ENCODE results near the gene PIP5K1C. TPM values are rescaled to one million over a fixed set of nuclear protein-coding genes. Genes with fewer than 3 reads are reported as not detected.

Gene PIP5K1C
- polyA plus RNA-seq, 1 donor from 2014 or later: 7.1 TPM

DNA sequence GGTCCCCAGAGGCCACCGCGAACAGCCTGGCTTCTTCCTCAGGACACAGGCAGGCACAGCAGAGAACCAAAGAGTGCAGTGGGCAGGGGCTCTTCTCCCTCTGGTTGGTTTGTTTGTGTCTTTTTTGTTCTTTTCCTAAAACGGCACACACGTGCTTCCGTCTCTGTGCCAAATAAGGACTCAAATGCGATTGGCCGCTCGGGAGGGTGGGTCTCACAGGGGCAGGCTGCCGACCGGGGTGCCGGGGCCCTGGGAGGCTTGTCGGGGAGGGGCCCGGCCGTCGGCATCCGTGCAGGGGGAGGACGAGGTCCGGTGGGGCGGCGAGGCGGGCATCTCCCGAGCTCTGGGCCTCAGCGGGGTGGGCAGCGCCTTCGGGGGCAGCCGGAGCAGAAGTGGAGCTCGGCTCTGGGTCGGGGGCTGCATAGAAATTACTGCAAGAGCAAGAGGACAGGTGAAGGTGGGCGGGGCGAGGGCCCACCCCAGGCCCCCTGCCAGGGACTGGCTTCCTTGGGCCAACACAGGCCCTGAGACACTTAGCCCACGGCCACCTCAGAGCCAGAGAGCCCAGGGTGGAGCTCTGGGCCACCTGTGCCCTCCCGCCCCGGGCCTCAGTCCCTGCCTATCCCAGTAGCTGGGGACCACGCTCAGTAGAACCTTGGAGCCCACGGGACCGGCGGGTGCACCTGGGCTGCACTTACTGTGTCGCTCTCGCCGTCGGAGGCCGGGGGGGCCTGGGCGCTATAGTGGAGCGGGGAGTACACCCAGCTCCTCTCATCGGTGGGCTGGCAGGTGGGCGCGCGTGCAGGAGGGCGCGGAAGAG lies 67.3 kb downstream of the PIP5K1C start:
- no peaks in the 10 kb centered on the region for H3K27me3 ChIP-seq (ENCODE audit: insufficient read depth, low read depth, low read length)
- H3K4me3 ChIP-seq (ENCODE audit: low read length): no peak overlapping the region
- H3K9me3 ChIP-seq (ENCODE audit: low read length): no peaks in the 10 kb centered on the region
- no peak overlapping the region for H3K9ac ChIP-seq (ENCODE audit: low read length)
- H3F3A ChIP-seq (ENCODE audit: insufficient read depth, low read length, poor library complexity, severe bottlenecking): no peaks in the 10 kb centered on the region
- H4K20me1 ChIP-seq (ENCODE audit: insufficient read depth): no peaks in the 10 kb centered on the region
- TF ChIP-seq EP300 (conservative IDR thresholded peaks at IDR 0.05; ENCODE audit: poor library complexity, severe bottlenecking): no peak
- TF ChIP-seq TAF1 (IDR thresholded peaks at IDR 0.05; ENCODE audit: low read depth): no peak
- TF ChIP-seq RAD21 (conservative IDR thresholded peaks at IDR 0.05): no peak
- no peak for TF ChIP-seq REST (IDR thresholded peaks at IDR 0.05; ENCODE audit: borderline replicate concordance)
- no peak for TF ChIP-seq EZH2 (IDR thresholded peaks at IDR 0.05; ENCODE audit: borderline replicate concordance, insufficient read depth, low read length, poor library complexity, severe bottlenecking)
- TF ChIP-seq POLR2AphosphoS5 (IDR thresholded peaks at IDR 0.05): no peak
- TF ChIP-seq MXI1 (conservative IDR thresholded peaks at IDR 0.05; ENCODE audit: poor library complexity, severe bottlenecking): no peak
- no peak for TF ChIP-seq SMC3 (conservative IDR thresholded peaks at IDR 0.05; ENCODE audit: poor library complexity)
- TF ChIP-seq CTCF (IDR thresholded peaks at IDR 0.05; ENCODE audit: poor library complexity, severe bottlenecking): no peak
- no peaks in the 10 kb centered on the region for H3K36me3 ChIP-seq (ENCODE audit: insufficient read depth, low read length)
- no peak overlapping the region for H2AFZ ChIP-seq (ENCODE audit: low read depth, low read length)
- H3K4me2 ChIP-seq (ENCODE audit: low read length): no peak overlapping the region
- H3K79me2 ChIP-seq (replicated peaks; ENCODE audit: insufficient read depth, low read length): no peaks in the 10 kb centered on the region
- H3K27ac ChIP-seq (ENCODE audit: low read length): no peak overlapping the region
- no peaks in the 10 kb centered on the region for H3K9me2 ChIP-seq (ENCODE audit: insufficient read depth, low read length)

GRCh38 chr19:3632098-3632497 lies 68.2 kb downstream of the PIP5K1C start:
- H3K27me3 ChIP-seq (ENCODE audit: insufficient read depth, low read depth, low read length): no peaks in the 10 kb centered on the region
- no peak overlapping the region for H3K4me3 ChIP-seq (ENCODE audit: low read length)
- H3K9ac ChIP-seq (ENCODE audit: low read length): no peak overlapping the region
- no peak overlapping the region for H3K27ac ChIP-seq (ENCODE audit: low read length)
- no peak for TF ChIP-seq TAF1 (IDR thresholded peaks at IDR 0.05; ENCODE audit: low read depth)
- no peaks in the 10 kb centered on the region for H3F3A ChIP-seq (ENCODE audit: insufficient read depth, low read length, poor library complexity, severe bottlenecking)
- no peaks in the 10 kb centered on the region for H4K20me1 ChIP-seq (ENCODE audit: insufficient read depth)
- H3K79me2 ChIP-seq (replicated peaks; ENCODE audit: insufficient read depth, low read length): no peaks in the 10 kb centered on the region
- H3K9me2 ChIP-seq (ENCODE audit: insufficient read depth, low read length): no peaks in the 10 kb centered on the region
- no peaks in the 10 kb centered on the region for H3K9me3 ChIP-seq (ENCODE audit: low read length)
- H2AFZ ChIP-seq (ENCODE audit: low read depth, low read length): no peak overlapping the region
- no peak overlapping the region for H3K4me2 ChIP-seq (ENCODE audit: low read length)
- no peaks in the 10 kb centered on the region for H3K36me3 ChIP-seq (ENCODE audit: insufficient read depth, low read length)
